ENCODE data around the gene ABRAXAS1. TPM values are rescaled to one million over a fixed set of nuclear protein-coding genes. Genes with fewer than 3 reads are reported as not detected.
"Not testable (repeated sequence)": the region's sequence is repeated elsewhere in the genome, so short reads cannot be mapped to it uniquely, and the experiment has no call there.

ABRAXAS1 gene
- total RNA-seq, 4 donors from 2014 or later, result 10.2 to 21.0 (median 14.8) TPM

- 62 to 89% methylated on average over 3 to 4 of the region's 4 CpGs for WGBS, 2 donors
Measured at GRCh38 chr4:83510442-83510841, 25.5 kb upstream of the ABRAXAS1 start.

GRCh38 chr4:83509156-83509585 is 24.3 kb upstream of the ABRAXAS1 start:
- not testable (repeated sequence) for H3K36me3 ChIP-seq, H3K9me3 ChIP-seq, H3K4me3 ChIP-seq, H3K4me1 ChIP-seq, H3K27ac ChIP-seq, H3K27me3 ChIP-seq
- peak; percentile 43 to 66 (median 49) for TF ChIP-seq CTCF (IDR thresholded peaks at IDR 0.05)
- 70 to 74% methylated on average over 3 of the region's 3 CpGs for WGBS, 2 donors
- peak in 1 of 2 donors; percentile 84 for DNase-seq (ENCODE audit: low spot score in 2 of 2)

More at GRCh38 chr4:83510442-83510841, 25.5 kb upstream of the ABRAXAS1 start:
- Histone ChIP-seq H3K27me3 (no peaks in the 10 kb centered on the region), H3K9me3 (no peaks in the 10 kb centered on the region), H3K36me3 (no peaks in the 10 kb centered on the region), H3K27ac (no peak overlapping the region), H3K4me1 (no peaks in the 10 kb centered on the region), H3K4me3 (no peak overlapping the region)
- no peak for DNase-seq (ENCODE audit: low spot score in 2 of 2)
- TF ChIP-seq CTCF (IDR thresholded peaks at IDR 0.05), result no peak
- TF ChIP-seq EP300 (IDR thresholded peaks at IDR 0.05), result no peak
- TF ChIP-seq POLR2A (IDR thresholded peaks at IDR 0.05), result no peak

- WGBS, 2 donors, result 94 to 95% methylated on average over 10 of the region's 10 CpGs
- Histone ChIP-seq H3K4me1 (no peaks in the 10 kb centered on the region), H3K27ac (no peak overlapping the region), H3K4me3 (no peak overlapping the region), H3K36me3 (no peaks in the 10 kb centered on the region), H3K9me3 (no peaks in the 10 kb centered on the region), H3K27me3 (no peaks in the 10 kb centered on the region)
- no peak for DNase-seq (ENCODE audit: low spot score in 2 of 2)
- TF ChIP-seq CTCF (IDR thresholded peaks at IDR 0.05) (no peak), POLR2A (IDR thresholded peaks at IDR 0.05) (no peak), EP300 (IDR thresholded peaks at IDR 0.05) (no peak)
Measured at GRCh38 chr4:83504996-83505395, 20.1 kb upstream of the ABRAXAS1 start.

- Histone ChIP-seq H3K27ac (no peak overlapping the region), H3K9me3 (no peaks in the 10 kb centered on the region), H3K4me1 (no peaks in the 10 kb centered on the region), H3K27me3 (no peaks in the 10 kb centered on the region), H3K36me3 (no peaks in the 10 kb centered on the region), H3K4me3 (no peak overlapping the region)
- 61 to 63% methylated on average over 4 of the region's 4 CpGs for WGBS, 2 donors
- TF ChIP-seq EP300 (IDR thresholded peaks at IDR 0.05) (no peak), CTCF (IDR thresholded peaks at IDR 0.05) (no peak), POLR2A (IDR thresholded peaks at IDR 0.05) (no peak)
- DNase-seq (ENCODE audit: low spot score in 2 of 2), result no peak
Measured at GRCh38 chr4:83504503-83504902, 19.6 kb upstream of the ABRAXAS1 start.

- Histone ChIP-seq H3K9me3 (no peaks in the 10 kb centered on the region), H3K27me3 (no peaks in the 10 kb centered on the region), H3K4me3 (no peak overlapping the region), H3K4me1 (no peaks in the 10 kb centered on the region), H3K27ac (no peak overlapping the region), H3K36me3 (no peaks in the 10 kb centered on the region)
- no peak for DNase-seq (ENCODE audit: low spot score in 2 of 2)
- TF ChIP-seq EP300 (IDR thresholded peaks at IDR 0.05), result no peak
- TF ChIP-seq POLR2A (IDR thresholded peaks at IDR 0.05), result no peak
- TF ChIP-seq CTCF (IDR thresholded peaks at IDR 0.05), result no peak
Measured at GRCh38 chr4:83503974-83504373, 19.1 kb upstream of the ABRAXAS1 start.

- H3K9me3 ChIP-seq; H3K4me3 ChIP-seq; H3K27ac ChIP-seq; H3K4me1 ChIP-seq; DNase-seq (ENCODE audit: low spot score in 2 of 2); H3K36me3 ChIP-seq; H3K27me3 ChIP-seq: not testable (repeated sequence)
- 88 to 95% methylated on average over 3 of the region's 3 CpGs for WGBS, 2 donors
Measured at GRCh38 chr4:83501671-83502070, 16.8 kb upstream of the ABRAXAS1 start.
